Fibroblast of gingiva (primary cell): ENCODE results near the gene RALGPS2.
"Not testable (repeated sequence)": the region's sequence is repeated elsewhere in the genome, so short reads cannot be mapped to it uniquely, and the experiment has no call there.

Experiments
- DNase-seq: peaks from one replicate; pipeline ENCODE4 v3.0.0-alpha.2; 2011; ENCODE audit warnings: low read depth

Gene RALGPS2

GRCh38 chr1:178781533-178782330 is 56.7 kb downstream of the RALGPS2 start:
- no peak for DNase-seq

GRCh38 chr1:178784131-178784536 is 59.1 kb downstream of the RALGPS2 start:
- DNase-seq, result no peak

GRCh38 chr1:178792394-178792793 is 67.3 kb downstream of the RALGPS2 start:
- DNase-seq, result no peak

- DNase-seq, result no peak
These were observed 71.0 kb downstream of the RALGPS2 start for GRCh38 chr1:178796013-178796412.

GRCh38 chr1:178797590-178797989 is 72.5 kb downstream of the RALGPS2 start:
- no peak for DNase-seq

GRCh38 chr1:178798232-178798861 is 73.3 kb downstream of the RALGPS2 start:
- DNase-seq, result no peak

GRCh38 chr1:178802873-178803272 is 77.8 kb downstream of the RALGPS2 start:
- DNase-seq, result no peak

- no peak for DNase-seq
These were observed 81.7 kb downstream of the RALGPS2 start for GRCh38 chr1:178806665-178807300.

- no peak for DNase-seq
These were observed 83.5 kb downstream of the RALGPS2 start for GRCh38 chr1:178808529-178808928.

- no peak for DNase-seq
These were observed 85.5 kb downstream of the RALGPS2 start for GRCh38 chr1:178810585-178810984.

GRCh38 chr1:178818416-178818815 is 93.4 kb downstream of the RALGPS2 start:
- no peak for DNase-seq

- DNase-seq, result no peak
These were observed 94.1 kb downstream of the RALGPS2 start for GRCh38 chr1:178819123-178819522.

- DNase-seq, result no peak
These were observed 96.3 kb downstream of the RALGPS2 start for GRCh38 chr1:178821134-178821866.

GRCh38 chr1:178825167-178825566 is 100.1 kb downstream of the RALGPS2 start:
- no peak for DNase-seq

- no peak for DNase-seq
These were observed 119.4 kb downstream of the RALGPS2 start for GRCh38 chr1:178844436-178844835.

- DNase-seq, result no peak
These were observed 121.3 kb downstream of the RALGPS2 start for GRCh38 chr1:178846306-178846705.

GRCh38 chr1:178847396-178847849 is 122.4 kb downstream of the RALGPS2 start:
- peak; percentile 11 for DNase-seq

GRCh38 chr1:178847919-178848318 is 122.9 kb downstream of the RALGPS2 start:
- not testable (repeated sequence) for DNase-seq

- DNase-seq, result no peak
These were observed 124.9 kb downstream of the RALGPS2 start for GRCh38 chr1:178849918-178850317.

- DNase-seq, result no peak
These were observed 132.1 kb downstream of the RALGPS2 start for GRCh38 chr1:178857126-178857525.

GRCh38 chr1:178862416-178862815 is 137.4 kb downstream of the RALGPS2 start:
- no peak for DNase-seq

- DNase-seq, result no peak
These were observed 137.8 kb downstream of the RALGPS2 start for GRCh38 chr1:178862864-178863263.
